Kidney (tissue), 14 donors: ENCODE data around the gene PPP4R2. TPM values are rescaled to one million over a fixed set of nuclear protein-coding genes. Genes with fewer than 3 reads are reported as not detected.

Source experiments
- DNase-seq, 5 donors: peaks; one replicate each; pipeline ENCODE4 v3.0.0-alpha.2; 2013 to 2020
- FAIRE-seq: peaks from 2 replicates; lab custom pipeline; 2012; peaks lifted over from hg19 to GRCh38; lab: Jason Lieb, UNC
- H3K27ac ChIP-seq, 2 donors: one replicate each; pipeline ENCODE4 v1.7.0; 2013; ENCODE audit warnings: low read depth in 2 of 2, low read length in 2 of 2, inconsistent platforms in 1 of 2
- H3K27me3 ChIP-seq: one replicate; pipeline ENCODE4 v1.7.1; 2013; ENCODE audit warnings: low read length, inconsistent platforms; ENCODE audit not compliant: control insufficient read depth, insufficient read depth
- H3K36me3 ChIP-seq, 3 donors: one replicate each; pipeline versions ENCODE4 v1.7.0 to v1.7.1; 2013; ENCODE audit warnings: low read length in 3 of 3, control low read depth in 1 of 3, inconsistent platforms in 1 of 3; ENCODE audit not compliant: insufficient read depth in 3 of 3, control insufficient read depth in 2 of 3
- H3K4me1 ChIP-seq, 3 donors: one replicate each; pipeline versions ENCODE4 v1.7.0 to v1.7.1; 2013; ENCODE audit warnings: low read length in 3 of 3, inconsistent platforms in 1 of 3, low read depth in 1 of 3; ENCODE audit not compliant: control insufficient read depth in 2 of 3, insufficient read depth in 2 of 3
- H3K4me3 ChIP-seq, 3 donors: one replicate each; pipeline versions ENCODE4 v1.7.0 to v1.8.1; 2013; ENCODE audit warnings: low read length in 3 of 3, control low read depth in 1 of 3, inconsistent platforms in 1 of 3
- H3K9ac ChIP-seq, 3 donors: one replicate each; pipeline versions ENCODE4 v1.7.0 to v1.7.1; 2013; ENCODE audit warnings: low read length in 3 of 3, control low read depth in 1 of 3, inconsistent platforms in 1 of 3
- H3K9me3 ChIP-seq, 3 donors: one replicate each; pipeline versions ENCODE4 v1.7.0 to v1.7.1; 2013; ENCODE audit warnings: low read length in 3 of 3, control low read depth in 1 of 3, inconsistent platforms in 1 of 3; ENCODE audit not compliant: control insufficient read depth in 2 of 3, insufficient read depth in 1 of 3
- CTCF ChIP-seq: IDR thresholded peaks from 3 replicates; pipeline ENCODE4 v1.5.1; 2012; ENCODE audit warnings: mild to moderate bottlenecking, moderate library complexity, borderline replicate concordance; ENCODE audit not compliant: insufficient read depth; ENCODE audit errors: extremely low read depth
- intact Hi-C: fragments of 100-400 bp; cut with DNase I; formaldehyde crosslinking; loops from one replicate; pipeline ENCODE4 v1.11.1; 2022
- polyA plus RNA-seq: library from polyadenylated mRNA; stranded (reverse); fragments of 350-450 nt; fragmentation: Illumina TruSeq; extraction: RNeasy Lipid Tissue Mini Kit (QIAGEN cat#74804); gene quantifications from one replicate; pipeline ENCODE4 v1.2.3, GENCODE V29; 2014; ENCODE audit warnings: low read depth, low replicate concordance; ENCODE audit not compliant: insufficient read depth
- total RNA-seq: library from RNA; stranded (reverse); fragmentation: NEBNext Ultra II Directional; extraction: Animal tissue kit (Norgen Biotek cat#: 25700); gene quantifications from one replicate; pipeline ENCODE4 v1.2.1, GENCODE V29; 2021
- donor health status: control.
- donor health status: control.
- donor health status: control.
- donor health status: control.
- donor health status: control.
- donor health status: DM: yes; HTN: yes; CAD: no.
- donor health status: Normal renal cell carcinoma (clear cell type).

Gene PPP4R2
- total and polyA plus RNA-seq, 2 donors from 2014 or later: 14.5 to 72.0 TPM

GRCh38 chr3:73069187-73069586 is 72.6 kb downstream of the PPP4R2 start:
- Histone ChIP-seq H3K27me3 (no peaks in the 10 kb centered on the region), H3K9me3 (no peaks in the 10 kb centered on the region), H3K36me3 (peaks cover 0 to 4% (median 4%) of the 10 kb centered on the region in 3 donors), H3K27ac (no peak overlapping the region), H3K4me3 (no peak overlapping the region), H3K9ac (no peak overlapping the region), H3K4me1 (no peaks in the 10 kb centered on the region)
- intact Hi-C loops: loop anchor here (10.0 kb wide), 1 partner anchor 134 kb away; no protein-coding TSS in a partner anchor
- DNase-seq (no peak), FAIRE-seq (no peak)
- no peak for TF ChIP-seq CTCF

GRCh38 chr3:73069775-73070444 is 73.3 kb downstream of the PPP4R2 start:
- DNase-seq (no peak), FAIRE-seq (no peak)
- no peak overlapping the region for H3K4me3 ChIP-seq
- peaks cover 0 to 4% (median 2%) of the 10 kb centered on the region in 3 donors for H3K36me3 ChIP-seq
- H3K27me3 ChIP-seq: no peaks in the 10 kb centered on the region
- no peaks in the 10 kb centered on the region for H3K4me1 ChIP-seq
- intact Hi-C loops: loop anchor here (10.0 kb wide), 1 partner anchor 135 kb away; no protein-coding TSS in a partner anchor
- no peak for TF ChIP-seq CTCF
- no peak overlapping the region for H3K27ac ChIP-seq
- H3K9me3 ChIP-seq: no peaks in the 10 kb centered on the region
- H3K9ac ChIP-seq: no peak overlapping the region

- Histone ChIP-seq H3K9me3 (no peaks in the 10 kb centered on the region), H3K4me1 (no peaks in the 10 kb centered on the region), H3K36me3 (no peaks in the 10 kb centered on the region), H3K9ac (no peak overlapping the region), H3K27me3 (no peaks in the 10 kb centered on the region), H3K4me3 (no peak overlapping the region), H3K27ac (no peak overlapping the region)
- FAIRE-seq: no peak
- DNase-seq: no peak
- intact Hi-C loops: no loop called here
- TF ChIP-seq CTCF: no peak
These were observed 74.3 kb downstream of the PPP4R2 start for GRCh38 chr3:73070675-73071575.
